Uterus (tissue), 2 donors: ENCODE data around the gene ATL3.

Experiments
- CTCF ChIP-seq, 4 experiments: fragments of 200-600 bp in 2 of 4; fragments of 450-650 bp in 2 of 4; sonication (generic) in 2 of 4; IDR thresholded peaks; one replicate each; pipeline ENCODE4 v1.5.1; 2016 to 2019; ENCODE audit warnings: antibody characterized with exemption in 4 of 4, mild to moderate bottlenecking in 2 of 4, moderate library complexity in 1 of 4
- POLR2A ChIP-seq, 2 donors: fragments of 450-650 bp; IDR thresholded peaks; one replicate each; pipeline ENCODE4 v1.6.1; 2016; ENCODE audit warnings: antibody characterized with exemption in 2 of 2, mild to moderate bottlenecking in 1 of 2, moderate library complexity in 1 of 2

DNA sequence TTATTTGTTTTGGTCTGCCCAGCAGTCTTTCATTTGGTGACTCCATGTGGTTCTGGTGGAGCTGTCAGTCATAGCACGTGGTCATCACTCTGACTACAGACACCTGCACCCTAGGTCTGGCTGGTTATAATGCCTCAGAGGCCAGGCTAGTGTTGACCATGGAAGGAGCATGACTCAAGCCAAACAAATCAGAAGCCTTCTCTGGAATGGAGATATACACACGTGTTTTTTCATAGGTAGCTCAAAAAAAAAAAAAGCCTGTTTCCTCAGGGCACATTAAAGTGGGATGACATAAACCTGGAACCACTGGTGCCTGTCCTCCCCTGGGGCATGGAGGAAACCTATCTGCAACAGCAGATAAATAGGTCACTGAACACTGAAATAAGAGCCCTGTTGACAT lies 48.9 kb downstream of the ATL3 start:
- TF ChIP-seq CTCF (IDR thresholded peaks at IDR 0.05) = no peak
- TF ChIP-seq POLR2A (IDR thresholded peaks at IDR 0.05) = no peak
